GM12801 (cell line): ENCODE results near the gene JOSD2.

Source experiments
- CTCF ChIP-seq: IDR thresholded peaks from one replicate; pipeline ENCODE4 v1.5.1; 2011; ENCODE audit warnings: control low read depth; ENCODE audit not compliant: insufficient read length; ENCODE audit errors: extremely low read depth

JOSD2 gene

GRCh38 chr19:50550594-50550966, 39.6 kb upstream of the JOSD2 start:
- no peak for TF ChIP-seq CTCF

- TF ChIP-seq CTCF: no peak
Observed at GRCh38 chr19:50549927-50550593, 39.1 kb upstream of the JOSD2 start.

- TF ChIP-seq CTCF: no peak
Observed at GRCh38 chr19:50549059-50549926, 38.3 kb upstream of the JOSD2 start.

GRCh38 chr19:50548191-50549058, 37.4 kb upstream of the JOSD2 start:
- no peak for TF ChIP-seq CTCF

GRCh38 chr19:50547385-50548190, 36.6 kb upstream of the JOSD2 start:
- no peak for TF ChIP-seq CTCF

- no peak for TF ChIP-seq CTCF
Observed at GRCh38 chr19:50546527-50547221, 35.7 kb upstream of the JOSD2 start.
